RPMI8226 (cell line): Measurements from ENCODE around the gene KRT26.
"Not testable (repeated sequence)": the region's sequence is repeated elsewhere in the genome, so short reads cannot be mapped to it uniquely, and the experiment has no call there.

Source experiments
- DNase-seq: peaks from one replicate; pipeline ENCODE4 v3.0.0-alpha.2; 2015

KRT26 gene

GRCh38 chr17:40772101-40772500 lies at the start of gene KRT26:
TSS of gene KRT26 (minus strand) at chr17:40772201. CDS start at chr17:40772113, 88 bp downstream.
- no peak for DNase-seq

GRCh38 chr17:40821536-40821935 lies 49.5 kb upstream of the KRT26 start:
- no peak for DNase-seq

DNA sequence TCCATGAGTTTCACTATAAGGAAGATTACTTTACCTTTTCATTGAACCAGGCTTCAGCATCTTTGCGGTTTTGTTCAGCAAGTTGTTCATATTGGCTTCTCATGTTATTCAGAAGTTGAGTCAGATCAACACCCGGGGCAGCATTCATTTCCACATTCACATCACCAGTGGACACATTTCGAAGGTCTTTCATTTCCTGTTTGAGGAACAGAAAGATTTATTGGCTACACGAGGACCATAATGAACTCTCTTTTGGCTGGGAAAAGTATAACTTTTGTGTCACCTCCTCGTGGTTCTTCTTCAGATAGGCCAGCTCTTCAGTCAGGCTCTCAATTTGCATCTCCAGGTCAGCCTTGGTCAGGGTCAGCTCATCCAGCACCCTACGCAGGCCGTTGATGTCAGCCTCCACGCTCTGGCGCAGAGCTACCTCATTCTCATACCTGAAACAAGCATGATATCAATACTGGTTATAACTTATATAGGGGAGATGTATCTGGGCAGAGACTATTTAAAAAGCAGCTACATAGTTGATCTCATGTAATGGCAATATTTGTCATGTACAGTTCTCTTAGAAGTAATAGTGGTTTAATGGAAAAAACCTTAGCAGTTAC lies 48.3 kb upstream of the KRT26 start:
- no peak for DNase-seq

- DNase-seq = no peak
Measured at GRCh38 chr17:40819528-40820125, 47.6 kb upstream of the KRT26 start.

DNA sequence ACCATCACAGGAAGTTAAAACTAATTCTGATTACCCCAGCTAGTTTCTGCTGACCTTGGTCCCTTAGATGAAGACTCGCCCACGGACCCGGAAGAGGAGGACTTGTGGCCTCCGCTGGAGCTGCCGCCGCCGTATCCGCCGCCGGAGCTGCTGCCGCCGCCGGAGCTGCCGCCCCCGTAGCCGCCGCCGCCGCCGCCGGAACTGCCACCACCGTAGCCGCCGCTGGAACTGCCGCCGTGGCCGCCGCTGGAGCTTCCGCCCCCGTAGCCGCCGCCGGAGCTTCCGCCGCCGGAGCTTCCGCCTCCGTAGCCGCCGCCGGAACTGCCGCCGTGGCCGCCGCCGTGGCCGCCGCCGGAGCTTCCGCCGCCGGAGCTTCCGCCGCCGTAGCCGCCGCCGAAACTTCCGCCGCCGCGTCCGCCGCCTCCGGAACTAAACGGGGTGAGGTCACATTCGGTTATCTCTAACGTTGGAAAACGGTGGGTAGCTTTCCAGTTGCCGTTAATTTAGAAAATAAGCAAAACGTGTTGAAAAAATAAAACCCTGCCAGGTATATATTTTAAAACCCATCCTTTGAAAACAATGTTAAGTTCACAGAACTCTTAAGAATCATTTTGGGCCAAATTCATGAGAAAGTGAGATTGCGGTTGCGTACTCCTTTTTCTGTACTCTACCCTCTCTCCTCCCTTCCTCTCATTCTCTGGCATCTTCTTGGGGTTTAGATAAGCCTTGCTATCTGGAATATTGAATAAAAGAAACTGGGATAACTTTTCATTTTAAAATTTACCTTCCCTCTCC lies 46.9 kb upstream of the KRT26 start:
- peak; percentile 89 for DNase-seq

DNA sequence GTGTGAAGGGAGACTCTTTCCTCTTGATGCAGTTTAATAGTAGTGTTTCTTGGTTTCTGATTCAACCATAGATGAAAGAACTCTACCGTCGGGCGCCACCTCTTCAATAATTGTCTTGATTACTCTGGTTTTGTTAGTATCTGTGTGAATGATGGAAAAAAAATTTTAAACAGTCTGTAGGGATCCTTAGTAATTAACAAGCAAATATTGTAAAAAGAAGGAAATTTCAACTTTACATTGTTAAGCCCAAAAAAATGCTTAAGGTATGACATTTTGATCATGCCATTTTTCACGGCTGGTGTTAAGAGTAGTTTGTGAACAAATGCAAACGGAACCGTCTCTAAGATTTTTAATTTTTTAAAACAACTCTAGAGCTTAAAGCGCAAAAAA lies 46.3 kb upstream of the KRT26 start:
- no peak for DNase-seq

- no peak for DNase-seq
Measured at GRCh38 chr17:40817103-40817682, 45.2 kb upstream of the KRT26 start.

GRCh38 chr17:40816569-40816968 lies 44.6 kb upstream of the KRT26 start:
- no peak for DNase-seq

- no peak for DNase-seq
Measured at GRCh38 chr17:40815381-40815780, 43.4 kb upstream of the KRT26 start.

DNA sequence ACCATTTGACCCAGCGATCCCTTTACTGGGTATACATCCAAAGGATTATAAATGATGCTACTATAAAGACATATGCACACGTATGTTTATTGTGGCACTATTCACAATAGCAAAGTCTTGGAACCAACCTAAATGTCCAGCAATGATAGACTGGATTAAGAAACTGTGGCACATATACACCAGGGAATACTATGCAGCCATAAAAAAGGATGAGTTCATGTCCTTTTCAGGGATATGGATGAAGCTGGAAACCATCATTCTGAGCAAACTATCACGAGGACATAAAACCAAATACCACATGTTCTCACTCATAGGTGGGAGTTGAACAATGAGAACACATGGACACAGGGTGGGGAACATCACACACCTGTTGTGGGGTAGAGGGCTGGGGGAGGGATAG lies 42.7 kb upstream of the KRT26 start:
- not testable (repeated sequence) for DNase-seq

- DNase-seq = no peak
Measured at GRCh38 chr17:40813804-40814203, 41.8 kb upstream of the KRT26 start.

GRCh38 chr17:40812639-40813038 lies 40.6 kb upstream of the KRT26 start:
- DNase-seq = no peak

DNA sequence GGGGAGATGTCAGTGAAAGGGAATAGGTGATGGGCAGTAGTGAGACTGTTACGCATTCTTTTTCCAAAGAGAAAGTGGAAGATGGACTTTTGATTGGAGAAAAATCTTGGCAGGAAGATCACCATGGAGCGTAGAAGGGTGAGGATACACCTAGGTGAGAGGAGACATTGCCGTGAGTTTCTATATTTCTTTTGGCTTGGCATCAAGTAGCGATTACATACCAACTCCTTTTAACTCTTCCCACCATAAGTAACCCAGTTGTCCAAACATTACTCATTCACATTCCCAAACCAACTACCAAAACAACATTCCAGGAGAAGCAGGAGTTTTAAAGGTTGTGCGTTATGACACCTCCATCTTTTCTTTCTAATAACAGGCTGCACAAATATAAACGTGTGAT lies 38.5 kb upstream of the KRT26 start:
- DNase-seq = no peak

GRCh38 chr17:40809721-40810421 lies 37.9 kb upstream of the KRT26 start:
- DNase-seq = no peak

- DNase-seq = no peak
Measured at GRCh38 chr17:40806131-40806530, 34.1 kb upstream of the KRT26 start.

- peak; percentile 86 for DNase-seq
Measured at GRCh38 chr17:40803617-40804082, 31.6 kb upstream of the KRT26 start.

GRCh38 chr17:40801157-40801556 lies 29.2 kb upstream of the KRT26 start:
- DNase-seq = no peak

DNA sequence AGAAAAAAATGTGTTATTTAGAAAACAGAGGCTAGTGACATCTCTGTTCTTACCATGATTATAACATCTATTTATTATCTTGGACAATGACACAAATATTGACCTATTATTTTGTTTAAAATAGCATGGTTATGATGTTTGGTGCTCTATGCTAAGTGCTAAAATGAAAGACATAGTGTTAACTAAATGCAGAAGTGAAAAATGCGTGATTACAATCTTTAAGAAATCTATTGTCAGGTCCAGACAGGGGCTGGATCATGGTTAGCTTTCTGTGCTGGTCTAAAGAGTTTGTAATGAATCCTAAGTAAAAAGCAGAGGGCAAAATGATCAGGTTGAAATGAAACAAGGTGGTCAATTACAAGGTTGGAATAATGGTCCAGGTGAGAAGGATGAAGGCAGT lies 28.4 kb upstream of the KRT26 start:
- no peak for DNase-seq

GRCh38 chr17:40799859-40800258 lies 27.9 kb upstream of the KRT26 start, which contains the start of gene KRT28:
TSS of gene KRT28 (minus strand) at chr17:40799959. CDS start at chr17:40799893, 66 bp downstream.
- no peak for DNase-seq

DNA sequence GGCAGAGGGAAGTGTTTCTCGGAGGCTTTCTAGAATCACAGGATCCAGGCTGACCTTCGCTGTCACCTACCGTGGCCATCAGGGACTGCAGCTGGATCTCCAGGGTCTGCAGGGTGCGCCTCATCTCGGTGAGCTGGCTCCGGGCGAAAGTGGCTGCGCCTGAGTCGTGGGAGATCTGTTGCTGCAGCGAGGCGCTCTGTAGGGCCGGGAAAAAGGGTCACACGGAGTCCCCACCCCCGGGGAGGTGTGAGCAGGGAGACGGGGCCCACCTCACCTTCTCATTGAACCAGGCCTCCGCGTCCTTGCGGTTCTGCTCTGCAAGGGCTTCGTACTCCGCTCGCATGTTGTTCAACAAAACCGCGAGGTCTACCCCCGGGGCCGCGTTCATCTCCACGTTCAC lies 24.8 kb upstream of the KRT26 start:
- DNase-seq = no peak

- DNase-seq = no peak
Measured at GRCh38 chr17:40795019-40795667, 23.1 kb upstream of the KRT26 start.

- no peak for DNase-seq
Measured at GRCh38 chr17:40794466-40794865, 22.5 kb upstream of the KRT26 start.
